Activated B cell treated with CpG ODN at 0.5 μM for 24 hours (primary cell): Measurements from ENCODE around the gene CNTN4. TPM values are rescaled to one million over a fixed set of nuclear protein-coding genes. Genes with fewer than 3 reads are reported as not detected.

Experiments
- ATAC-seq: fragments of 200-7000 bp; cut with Tn5 transposase; one replicate; pipeline ENCODE4 v1.10.0; 2021; ENCODE audit warnings: low read depth, mild to moderate bottlenecking, moderate library complexity
- CTCF ChIA-PET: fragments of 350-600 bp; sonication (Branson Sonifier 250); formaldehyde crosslinking; loops from one replicate; lab custom pipeline; 2021; ENCODE audit warnings: antibody characterized with exemption; lab: Charles Lee
- POLR2A ChIA-PET: fragments of 350-600 bp; sonication (Branson Sonifier 250); formaldehyde crosslinking; loops from one replicate; lab custom pipeline; 2021; ENCODE audit warnings: antibody characterized with exemption; lab: Charles Lee
- DNase-seq: peaks from one replicate; pipeline ENCODE4 v3.0.0; 2022
- H3K27ac Mint-ChIP-seq: one replicate; pipeline ENCODE4 v1.8.0; 2020; ENCODE audit warnings: mixed read lengths
- H3K27me3 Mint-ChIP-seq: one replicate; pipeline ENCODE4 v1.8.0; 2021; ENCODE audit warnings: mixed read lengths
- H3K36me3 Mint-ChIP-seq: one replicate; pipeline ENCODE4 v1.8.0; 2021; ENCODE audit warnings: low read depth, mixed read lengths
- H3K4me1 Mint-ChIP-seq: one replicate; pipeline ENCODE4 v1.8.0; 2021; ENCODE audit warnings: mixed read lengths
- H3K4me3 Mint-ChIP-seq: one replicate; pipeline ENCODE4 v1.8.0; 2020; ENCODE audit warnings: mild to moderate bottlenecking, mixed read lengths
- H3K9me3 Mint-ChIP-seq: one replicate; pipeline ENCODE4 v1.8.0; 2020; ENCODE audit warnings: mixed read lengths
- intact Hi-C: fragments of 100-400 bp; cut with micrococcal nuclease; formaldehyde crosslinking; loops from one replicate; pipeline ENCODE4 v1.15.1; 2024
- total RNA-seq: library from RNA; stranded (reverse); gene quantifications from 2 replicates; pipeline ENCODE4 v1.2.3, GENCODE V29; 2022
- TF ChIP-seq, protein P1 (sequence below): fragments of 200-600 bp; IDR thresholded peaks from one replicate; pipeline ENCODE4 v1.8.0; 2022; ENCODE audit warnings: antibody characterized with exemption, mild to moderate bottlenecking

CNTN4 gene
- total RNA-seq, 1 donor from 2014 or later: not detected

DNA sequence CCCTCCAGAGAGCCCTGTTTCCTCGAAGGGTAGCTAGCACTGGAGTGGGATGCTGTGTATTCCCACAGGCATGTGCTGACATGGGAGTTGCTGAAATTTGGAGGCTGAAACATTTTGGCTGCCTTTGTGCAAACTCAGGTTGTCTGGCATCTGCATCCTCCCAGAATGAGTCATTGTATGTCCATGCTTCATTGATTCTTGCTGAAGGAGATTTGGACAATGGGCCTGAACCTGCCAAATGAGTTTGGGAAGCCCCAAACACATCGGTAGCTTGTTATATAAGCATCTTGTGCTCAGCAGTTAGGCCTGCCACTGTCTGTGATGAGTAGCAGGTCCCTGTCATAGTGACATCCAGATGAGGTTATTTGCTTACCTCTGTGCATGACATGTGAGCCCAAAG lies 851.5 kb downstream of the CNTN4 start:
- no peaks in the 10 kb centered on the region for H3K27me3 Mint-ChIP-seq
- DNase-seq: no peak
- intact Hi-C loops: no loop called here

DNA sequence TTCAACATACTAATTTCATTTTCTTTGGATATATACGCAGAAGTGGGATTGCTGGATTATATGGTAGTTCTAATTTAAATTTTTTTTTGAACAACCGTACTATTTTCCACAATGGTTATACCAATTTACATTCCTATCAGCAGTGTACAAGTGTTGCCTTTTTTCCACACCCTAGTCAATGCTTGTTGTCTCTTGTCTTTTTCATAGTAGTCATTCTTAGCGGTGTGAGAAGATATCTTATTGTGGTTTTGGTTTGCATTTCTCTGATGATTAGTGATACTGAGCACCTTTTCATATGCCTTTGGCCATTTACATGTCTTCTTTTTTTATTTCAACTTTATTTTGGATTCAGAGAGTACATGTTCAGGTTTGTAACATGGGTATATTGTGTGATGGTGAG lies 858.4 kb downstream of the CNTN4 start:
- Mint-ChIP-seq H3K27ac (no peak overlapping the region), H3K4me1 (no peaks in the 10 kb centered on the region), H3K36me3 (no peaks in the 10 kb centered on the region), H3K27me3 (peaks cover 8% of the 10 kb centered on the region), H3K9me3 (peaks cover 5% of the 10 kb centered on the region), H3K4me3 (no peak overlapping the region)
- intact Hi-C loops: no loop called here
- TF ChIP-seq, protein P1, sequence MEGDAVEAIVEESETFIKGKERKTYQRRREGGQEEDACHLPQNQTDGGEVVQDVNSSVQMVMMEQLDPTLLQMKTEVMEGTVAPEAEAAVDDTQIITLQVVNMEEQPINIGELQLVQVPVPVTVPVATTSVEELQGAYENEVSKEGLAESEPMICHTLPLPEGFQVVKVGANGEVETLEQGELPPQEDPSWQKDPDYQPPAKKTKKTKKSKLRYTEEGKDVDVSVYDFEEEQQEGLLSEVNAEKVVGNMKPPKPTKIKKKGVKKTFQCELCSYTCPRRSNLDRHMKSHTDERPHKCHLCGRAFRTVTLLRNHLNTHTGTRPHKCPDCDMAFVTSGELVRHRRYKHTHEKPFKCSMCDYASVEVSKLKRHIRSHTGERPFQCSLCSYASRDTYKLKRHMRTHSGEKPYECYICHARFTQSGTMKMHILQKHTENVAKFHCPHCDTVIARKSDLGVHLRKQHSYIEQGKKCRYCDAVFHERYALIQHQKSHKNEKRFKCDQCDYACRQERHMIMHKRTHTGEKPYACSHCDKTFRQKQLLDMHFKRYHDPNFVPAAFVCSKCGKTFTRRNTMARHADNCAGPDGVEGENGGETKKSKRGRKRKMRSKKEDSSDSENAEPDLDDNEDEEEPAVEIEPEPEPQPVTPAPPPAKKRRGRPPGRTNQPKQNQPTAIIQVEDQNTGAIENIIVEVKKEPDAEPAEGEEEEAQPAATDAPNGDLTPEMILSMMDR: no peak
- ChIA-PET CTCF (no interaction called here), POLR2A (no interaction called here)
- ATAC-seq: no peak
- DNase-seq: no peak

More for the DNA sequence above, 851.5 kb downstream of the CNTN4 start:
- POLR2A ChIA-PET: no interaction called here
- Mint-ChIP-seq H3K9me3 (no peaks in the 10 kb centered on the region), H3K36me3 (no peaks in the 10 kb centered on the region), H3K27ac (no peak overlapping the region), H3K4me3 (no peak overlapping the region), H3K4me1 (peaks cover 10% of the 10 kb centered on the region)
- TF ChIP-seq, protein P1: no peak
- ATAC-seq: no peak
- CTCF ChIA-PET: no interaction called here

- CTCF ChIA-PET: no interaction called here
- no peak for ATAC-seq
- POLR2A ChIA-PET: interaction anchor here (0.5 kb wide), 1 partner anchor 16 kb away, joined by 3 read pairs; no protein-coding TSS in a partner anchor
Observed at GRCh38 chr3:2958551-2958950, 859.9 kb downstream of the CNTN4 start.

DNA sequence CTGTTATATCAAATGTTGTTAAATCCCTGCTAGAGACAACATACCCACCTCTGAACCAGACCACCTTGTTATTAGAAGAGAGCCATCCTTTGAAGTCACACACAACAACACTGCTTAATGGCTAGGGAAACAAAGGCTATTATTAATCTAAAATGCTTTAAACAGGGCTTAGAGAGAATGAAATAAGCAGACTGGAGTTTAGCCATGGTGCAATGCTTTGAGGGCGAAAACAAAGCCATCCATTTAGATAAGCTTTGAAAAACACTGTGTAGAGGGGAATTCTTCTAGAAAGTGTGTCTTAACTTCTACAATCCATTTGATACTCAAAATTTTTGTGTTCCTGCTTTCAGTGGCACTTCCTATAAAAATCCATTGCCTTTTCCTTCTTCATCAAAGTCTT lies 862.9 kb downstream of the CNTN4 start:
- ATAC-seq (no peak), DNase-seq (no peak)
- CTCF ChIA-PET: no interaction called here

More at GRCh38 chr3:2958551-2958950, 859.9 kb downstream of the CNTN4 start:
- TF ChIP-seq, protein P1: no peak
- Mint-ChIP-seq H3K4me1 (no peaks in the 10 kb centered on the region), H3K9me3 (peaks cover 5% of the 10 kb centered on the region), H3K36me3 (no peaks in the 10 kb centered on the region), H3K27ac (no peak overlapping the region), H3K4me3 (no peak overlapping the region), H3K27me3 (peaks cover 8% of the 10 kb centered on the region)
- intact Hi-C loops: no loop called here
- DNase-seq: no peak

DNA sequence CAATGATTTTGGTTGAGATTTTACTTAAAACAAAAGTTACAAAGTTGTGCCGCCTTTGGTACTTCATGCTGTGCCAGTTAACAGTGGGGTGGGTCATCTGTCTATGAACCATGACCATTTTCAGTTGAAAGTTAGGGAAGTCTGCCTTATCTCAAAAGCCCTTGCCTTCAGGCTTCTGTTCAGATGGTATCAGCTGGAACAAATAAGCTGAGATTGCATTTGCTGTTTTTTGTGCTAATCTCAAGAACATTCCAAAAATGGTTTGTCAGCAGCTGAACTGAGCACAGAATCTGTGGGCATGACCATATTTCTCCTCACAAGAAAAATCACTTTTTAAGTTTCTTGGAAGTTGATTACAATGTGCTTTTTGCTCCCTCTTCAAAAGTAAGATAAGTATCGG lies 869.2 kb downstream of the CNTN4 start:
- DNase-seq: no peak
- ChIA-PET POLR2A (no interaction called here), CTCF (no interaction called here)
- H3K27me3 Mint-ChIP-seq: peaks cover 9% of the 10 kb centered on the region
- no peaks in the 10 kb centered on the region for H3K36me3 Mint-ChIP-seq
- no peaks in the 10 kb centered on the region for H3K9me3 Mint-ChIP-seq
- intact Hi-C loops: no loop called here
- no peaks in the 10 kb centered on the region for H3K4me1 Mint-ChIP-seq
- ATAC-seq: no peak
- TF ChIP-seq, protein P1: no peak
- no peak overlapping the region for H3K4me3 Mint-ChIP-seq
- no peak overlapping the region for H3K27ac Mint-ChIP-seq

More for the DNA sequence above, 862.9 kb downstream of the CNTN4 start:
- intact Hi-C loops: no loop called here
- TF ChIP-seq, protein P1: no peak
- Mint-ChIP-seq H3K9me3 (peaks cover 3% of the 10 kb centered on the region), H3K36me3 (no peaks in the 10 kb centered on the region), H3K27me3 (peaks cover 11% of the 10 kb centered on the region), H3K4me1 (no peaks in the 10 kb centered on the region), H3K27ac (no peak overlapping the region), H3K4me3 (no peak overlapping the region)
- POLR2A ChIA-PET: no interaction called here
